Measurements from ENCODE around the gene WDR70.

DNA sequence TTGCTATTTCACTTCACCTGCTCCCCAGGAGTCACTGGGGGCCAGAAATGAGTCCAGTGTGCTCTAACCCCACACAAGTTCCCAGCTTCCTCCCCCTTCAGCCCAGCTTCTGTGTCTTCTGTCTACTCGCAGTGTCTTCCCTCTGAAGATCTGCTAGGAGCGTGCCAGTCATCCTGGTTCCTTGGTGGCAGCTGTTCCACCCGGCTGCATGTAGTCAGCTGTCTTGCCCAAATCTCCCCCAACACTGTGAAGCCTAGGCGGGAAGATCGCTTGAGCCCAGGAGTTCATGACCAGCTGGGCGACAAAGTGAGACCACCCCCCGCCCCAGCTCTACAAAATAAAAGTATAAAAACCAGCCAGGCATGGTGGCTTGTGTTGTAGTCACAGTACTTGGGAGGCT lies 306.7 kb downstream of the WDR70 start:
- TF ChIP-seq, protein P1, sequence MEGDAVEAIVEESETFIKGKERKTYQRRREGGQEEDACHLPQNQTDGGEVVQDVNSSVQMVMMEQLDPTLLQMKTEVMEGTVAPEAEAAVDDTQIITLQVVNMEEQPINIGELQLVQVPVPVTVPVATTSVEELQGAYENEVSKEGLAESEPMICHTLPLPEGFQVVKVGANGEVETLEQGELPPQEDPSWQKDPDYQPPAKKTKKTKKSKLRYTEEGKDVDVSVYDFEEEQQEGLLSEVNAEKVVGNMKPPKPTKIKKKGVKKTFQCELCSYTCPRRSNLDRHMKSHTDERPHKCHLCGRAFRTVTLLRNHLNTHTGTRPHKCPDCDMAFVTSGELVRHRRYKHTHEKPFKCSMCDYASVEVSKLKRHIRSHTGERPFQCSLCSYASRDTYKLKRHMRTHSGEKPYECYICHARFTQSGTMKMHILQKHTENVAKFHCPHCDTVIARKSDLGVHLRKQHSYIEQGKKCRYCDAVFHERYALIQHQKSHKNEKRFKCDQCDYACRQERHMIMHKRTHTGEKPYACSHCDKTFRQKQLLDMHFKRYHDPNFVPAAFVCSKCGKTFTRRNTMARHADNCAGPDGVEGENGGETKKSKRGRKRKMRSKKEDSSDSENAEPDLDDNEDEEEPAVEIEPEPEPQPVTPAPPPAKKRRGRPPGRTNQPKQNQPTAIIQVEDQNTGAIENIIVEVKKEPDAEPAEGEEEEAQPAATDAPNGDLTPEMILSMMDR (conservative IDR thresholded peaks at IDR 0.05; ENCODE audit: low read depth, low read length), result no peak
- TF ChIP-seq EZH2phosphoT487 (IDR thresholded peaks at IDR 0.05; ENCODE audit: borderline replicate concordance, low read length) (no peak), EZH2 (IDR thresholded peaks at IDR 0.05; ENCODE audit: low read length, unreplicated experiment) (no peak)
